GM12873 (cell line): ENCODE data around the gene ZBTB5.

ENCODE experiments used
- TF ChIP-seq, protein P1 (sequence below): IDR thresholded peaks from 2 replicates; pipeline ENCODE4 v1.5.1; 2012; ENCODE audit warnings: low read depth, mild to moderate bottlenecking, moderate library complexity, low read length, control low read depth; ENCODE audit not compliant: insufficient read depth; ENCODE audit errors: missing control alignments

ZBTB5 gene

DNA sequence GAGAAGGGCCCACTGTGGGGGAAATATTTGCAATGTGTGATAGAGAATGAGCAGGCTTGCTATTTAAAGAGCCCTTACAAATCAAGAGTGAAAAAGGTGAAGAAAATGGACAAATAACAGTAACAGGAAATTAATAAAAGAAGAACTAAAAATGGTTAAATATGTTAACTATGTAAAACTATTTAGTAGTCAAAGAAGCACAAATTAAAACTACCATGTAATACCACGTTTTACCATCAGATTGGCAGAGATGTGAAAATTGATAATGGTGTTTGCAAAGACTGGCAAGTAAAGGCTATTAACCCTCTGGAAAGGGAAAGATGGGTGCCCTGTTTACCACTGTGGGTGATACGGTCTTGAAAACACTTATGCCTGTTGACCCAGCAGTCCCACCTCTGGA is 65.9 kb downstream of the ZBTB5 start:
- TF ChIP-seq, protein P1, sequence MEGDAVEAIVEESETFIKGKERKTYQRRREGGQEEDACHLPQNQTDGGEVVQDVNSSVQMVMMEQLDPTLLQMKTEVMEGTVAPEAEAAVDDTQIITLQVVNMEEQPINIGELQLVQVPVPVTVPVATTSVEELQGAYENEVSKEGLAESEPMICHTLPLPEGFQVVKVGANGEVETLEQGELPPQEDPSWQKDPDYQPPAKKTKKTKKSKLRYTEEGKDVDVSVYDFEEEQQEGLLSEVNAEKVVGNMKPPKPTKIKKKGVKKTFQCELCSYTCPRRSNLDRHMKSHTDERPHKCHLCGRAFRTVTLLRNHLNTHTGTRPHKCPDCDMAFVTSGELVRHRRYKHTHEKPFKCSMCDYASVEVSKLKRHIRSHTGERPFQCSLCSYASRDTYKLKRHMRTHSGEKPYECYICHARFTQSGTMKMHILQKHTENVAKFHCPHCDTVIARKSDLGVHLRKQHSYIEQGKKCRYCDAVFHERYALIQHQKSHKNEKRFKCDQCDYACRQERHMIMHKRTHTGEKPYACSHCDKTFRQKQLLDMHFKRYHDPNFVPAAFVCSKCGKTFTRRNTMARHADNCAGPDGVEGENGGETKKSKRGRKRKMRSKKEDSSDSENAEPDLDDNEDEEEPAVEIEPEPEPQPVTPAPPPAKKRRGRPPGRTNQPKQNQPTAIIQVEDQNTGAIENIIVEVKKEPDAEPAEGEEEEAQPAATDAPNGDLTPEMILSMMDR = no peak

DNA sequence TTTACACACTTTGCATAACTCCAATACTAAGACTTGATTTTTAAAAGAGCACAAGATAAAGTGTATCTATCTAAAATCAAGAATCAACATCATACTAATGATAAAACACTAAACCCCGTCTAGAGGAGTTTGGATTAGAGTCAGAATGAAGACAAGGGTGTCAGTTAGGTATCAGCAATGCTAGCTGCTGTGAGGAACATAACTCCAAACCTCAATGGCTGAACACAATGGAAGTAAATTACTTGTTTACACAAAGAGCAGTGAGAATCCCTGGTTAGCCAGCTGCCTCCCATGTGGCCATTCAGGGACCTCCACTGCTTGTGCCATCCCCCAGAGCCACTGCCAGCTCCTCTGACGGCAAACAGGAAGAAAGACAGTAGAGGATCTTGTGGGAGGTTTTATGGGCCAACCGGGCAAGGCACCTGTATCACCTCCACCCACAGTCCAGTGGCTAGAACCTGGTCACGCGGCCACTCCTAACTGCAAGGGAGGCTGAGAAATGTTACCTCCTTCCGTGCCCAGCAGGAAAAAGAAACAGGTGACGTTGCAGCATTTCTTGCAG is 66.7 kb downstream of the ZBTB5 start:
- TF ChIP-seq, protein P1 = no peak

DNA sequence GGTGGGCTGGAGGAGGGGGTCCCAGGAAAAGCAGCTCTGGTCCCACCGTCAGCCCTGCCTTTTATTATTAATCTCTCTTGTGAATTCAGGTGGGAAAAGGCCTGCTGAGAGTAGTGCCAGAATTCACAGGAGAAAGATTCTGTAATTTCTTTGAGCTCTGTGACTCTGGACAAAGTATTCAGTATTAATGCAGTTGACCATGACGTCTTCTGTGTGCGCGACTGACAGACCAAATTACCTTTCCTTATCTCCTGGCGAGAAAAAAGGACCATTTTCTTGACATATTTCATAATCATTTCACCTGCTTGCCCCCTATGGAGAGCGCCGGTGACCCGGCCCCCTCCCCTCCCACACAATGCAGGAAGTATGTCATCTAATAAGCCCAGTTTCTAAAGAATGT is 69.6 kb downstream of the ZBTB5 start:
- TF ChIP-seq, protein P1 = no peak

DNA sequence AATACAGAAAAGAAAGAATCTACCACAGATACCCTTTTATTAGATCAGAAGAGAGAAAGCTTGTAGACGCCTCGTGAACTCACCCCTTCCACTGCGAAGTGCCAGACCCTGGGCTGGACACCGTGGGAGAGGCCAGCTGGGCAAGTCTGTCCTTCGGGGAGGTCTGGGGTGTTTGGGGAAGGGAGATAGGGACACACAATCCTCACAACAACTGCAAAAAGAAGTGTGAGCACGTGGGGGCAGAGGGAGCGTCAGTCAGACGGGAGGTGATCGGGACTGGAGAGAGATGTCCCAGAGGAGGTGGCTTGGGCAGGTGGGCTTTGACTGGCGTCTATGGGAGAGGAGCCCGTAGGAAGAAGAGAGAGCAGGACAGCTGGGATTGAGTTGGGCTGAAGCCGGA is 70.0 kb downstream of the ZBTB5 start:
- TF ChIP-seq, protein P1 = no peak

DNA sequence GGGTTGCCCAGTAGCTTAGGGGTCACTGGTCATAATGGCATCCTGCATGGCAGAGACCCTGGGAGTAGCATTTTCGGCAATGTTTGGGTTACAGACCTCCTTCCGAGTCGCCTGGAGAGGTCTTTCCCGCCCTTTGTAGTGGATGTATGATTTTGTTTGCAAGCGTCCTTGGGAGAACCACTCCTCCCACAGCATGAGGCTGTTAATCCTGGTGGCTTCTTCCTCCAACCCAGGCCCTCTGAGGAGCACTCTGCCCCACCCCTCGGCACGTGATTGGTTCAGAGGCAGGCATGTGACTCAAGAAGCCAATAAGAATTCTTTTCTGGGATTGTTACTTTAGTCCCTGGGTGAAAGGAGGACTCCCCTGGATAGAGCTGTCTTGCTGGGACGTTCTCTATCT is 73.0 kb downstream of the ZBTB5 start:
- TF ChIP-seq, protein P1 = no peak

DNA sequence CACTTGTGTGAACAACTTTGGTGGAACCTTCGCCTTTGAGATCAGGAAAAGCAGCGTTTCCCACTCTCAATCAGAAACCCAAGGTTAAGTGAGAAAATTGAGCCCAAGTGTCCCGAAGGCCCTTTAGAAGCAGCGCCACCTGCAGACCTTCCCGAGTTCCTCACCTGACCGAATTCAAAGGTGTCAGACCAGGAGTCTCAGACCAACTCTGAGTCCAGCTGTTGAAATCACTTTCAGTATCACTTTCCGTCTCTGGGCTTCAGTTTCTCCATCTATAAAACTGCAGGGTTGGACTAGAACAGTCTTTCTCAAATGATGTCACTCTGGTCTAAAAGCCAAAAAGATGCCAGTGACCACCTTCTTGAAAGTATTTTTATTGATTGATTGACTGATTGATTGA is 74.5 kb downstream of the ZBTB5 start:
- TF ChIP-seq, protein P1 = peak; percentile 85
